Endodermal cell (in vitro differentiated cells): ENCODE data around the gene CBX2. TPM values are rescaled to one million over a fixed set of nuclear protein-coding genes. Genes with fewer than 3 reads are reported as not detected.

ENCODE experiments used
- DNase-seq: peaks from one replicate; pipeline ENCODE4 v3.0.0-alpha.2; 2017
- H3K27ac ChIP-seq: 2 replicates; pipeline ENCODE4 v1.5.1; 2013; ENCODE audit warnings: mild to moderate bottlenecking, low read depth, low read length, moderate library complexity
- H3K27me3 ChIP-seq: 2 replicates; pipeline ENCODE4 v1.6.1; 2013; ENCODE audit warnings: mild to moderate bottlenecking, low read length, moderate library complexity; ENCODE audit not compliant: insufficient read depth, control insufficient read depth, poor library complexity, severe bottlenecking
- H3K36me3 ChIP-seq: 2 replicates; pipeline ENCODE4 v1.7.0; 2013; ENCODE audit warnings: mild to moderate bottlenecking, low read length, moderate library complexity; ENCODE audit not compliant: control insufficient read depth, insufficient read depth
- H3K4me1 ChIP-seq: one replicate; pipeline ENCODE4 v1.7.0; 2013; ENCODE audit warnings: low read length; ENCODE audit not compliant: control insufficient read depth, insufficient read depth
- H3K4me3 ChIP-seq: 2 replicates; pipeline ENCODE4 v1.5.1; 2013; ENCODE audit warnings: mild to moderate bottlenecking, low read length, moderate library complexity
- H3K9ac ChIP-seq: 2 replicates; pipeline ENCODE4 v1.6.1; 2013; ENCODE audit warnings: mild to moderate bottlenecking, low read length, moderate library complexity; ENCODE audit not compliant: poor library complexity, severe bottlenecking; ENCODE audit errors: extremely low read depth
- H3K9me3 ChIP-seq: 2 replicates; pipeline ENCODE4 v1.6.1; 2013; ENCODE audit warnings: mild to moderate bottlenecking, low read length, moderate library complexity; ENCODE audit not compliant: control insufficient read depth
- H3K27ac Mint-ChIP-seq: 2 replicates; pipeline ENCODE4 v1.8.0; 2020; ENCODE audit warnings: mixed read lengths
- H3K27me3 Mint-ChIP-seq: 2 replicates; pipeline ENCODE4 v1.8.0; 2021; ENCODE audit warnings: mild to moderate bottlenecking, mixed read lengths; ENCODE audit not compliant: insufficient read depth
- H3K36me3 Mint-ChIP-seq: 2 replicates; pipeline ENCODE4 v1.8.0; 2020; ENCODE audit warnings: low read depth, mixed read lengths
- H3K4me1 Mint-ChIP-seq: 2 replicates; pipeline ENCODE4 v1.8.0; 2020; ENCODE audit warnings: mixed read lengths
- H3K4me3 Mint-ChIP-seq: 2 replicates; pipeline ENCODE4 v1.8.0; 2020; ENCODE audit warnings: mild to moderate bottlenecking, moderate library complexity, mixed read lengths
- H3K9me3 Mint-ChIP-seq: 2 replicates; pipeline ENCODE4 v1.8.0; 2020; ENCODE audit warnings: mild to moderate bottlenecking, mixed read lengths
- WGBS, 2 experiments: methylation state at CpG; one replicate each; pipeline versions ENCODE4 v1.1.5 to v1.1.7; 2013; ENCODE audit warnings: missing lambda C conversion rate in 2 of 2, mixed read lengths in 1 of 2; ENCODE audit not compliant: insufficient coverage in 1 of 2, insufficient read length in 1 of 2; 5-methylcytosine and 5-hydroxymethylcytosine counted together
- total RNA-seq, 2 donors: library from RNA; stranded (reverse); fragmentation: NEBNext Ultra II Directional in 1 of 2; extraction: Animal tissue kit (Norgen Biotek cat#: 25700) in 1 of 2; gene quantifications; 2 replicates in 1 of 2; 3 replicates in 1 of 2; pipeline ENCODE4 v1.2.1, GENCODE V29; 2021
- TF ChIP-seq, protein P1 (sequence below): fragments of 200-600 bp; sonication (generic); conservative IDR thresholded peaks from 2 replicates; pipeline ENCODE4 v1.5.0; 2021; ENCODE audit warnings: antibody characterized with exemption, mild to moderate bottlenecking

CBX2 gene
- total RNA-seq, 2 donors from 2014 or later = 75.0 to 78.6 TPM

GRCh38 chr17:79741401-79741750, 36.6 kb upstream of the CBX2 start:
- H3K4me1 Mint-ChIP-seq = peaks cover 15% of the 10 kb centered on the region
- Histone ChIP-seq H3K9me3 (no peaks in the 10 kb centered on the region), H3K4me1 (peaks cover 7% of the 10 kb centered on the region), H3K27ac (no peak overlapping the region), H3K27me3 (peaks cover 30% of the 10 kb centered on the region), H3K36me3 (no peaks in the 10 kb centered on the region), H3K4me3 (peak overlapping the region; percentile 53), H3K9ac (no peak overlapping the region)
- H3K36me3 Mint-ChIP-seq = no peaks in the 10 kb centered on the region
- no peaks in the 10 kb centered on the region for H3K9me3 Mint-ChIP-seq
- peaks cover 52% of the 10 kb centered on the region for H3K27me3 Mint-ChIP-seq
- no peak overlapping the region for H3K27ac Mint-ChIP-seq
- peak overlapping the region; percentile 43 for H3K4me3 Mint-ChIP-seq
- no peak for DNase-seq
- WGBS, 2 experiments = 33% methylated on average over 7 of the region's 10 CpGs; no CpG with 5 or more reads in 1 of the 2 experiments
- TF ChIP-seq, protein P1, sequence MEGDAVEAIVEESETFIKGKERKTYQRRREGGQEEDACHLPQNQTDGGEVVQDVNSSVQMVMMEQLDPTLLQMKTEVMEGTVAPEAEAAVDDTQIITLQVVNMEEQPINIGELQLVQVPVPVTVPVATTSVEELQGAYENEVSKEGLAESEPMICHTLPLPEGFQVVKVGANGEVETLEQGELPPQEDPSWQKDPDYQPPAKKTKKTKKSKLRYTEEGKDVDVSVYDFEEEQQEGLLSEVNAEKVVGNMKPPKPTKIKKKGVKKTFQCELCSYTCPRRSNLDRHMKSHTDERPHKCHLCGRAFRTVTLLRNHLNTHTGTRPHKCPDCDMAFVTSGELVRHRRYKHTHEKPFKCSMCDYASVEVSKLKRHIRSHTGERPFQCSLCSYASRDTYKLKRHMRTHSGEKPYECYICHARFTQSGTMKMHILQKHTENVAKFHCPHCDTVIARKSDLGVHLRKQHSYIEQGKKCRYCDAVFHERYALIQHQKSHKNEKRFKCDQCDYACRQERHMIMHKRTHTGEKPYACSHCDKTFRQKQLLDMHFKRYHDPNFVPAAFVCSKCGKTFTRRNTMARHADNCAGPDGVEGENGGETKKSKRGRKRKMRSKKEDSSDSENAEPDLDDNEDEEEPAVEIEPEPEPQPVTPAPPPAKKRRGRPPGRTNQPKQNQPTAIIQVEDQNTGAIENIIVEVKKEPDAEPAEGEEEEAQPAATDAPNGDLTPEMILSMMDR = no peak

DNA sequence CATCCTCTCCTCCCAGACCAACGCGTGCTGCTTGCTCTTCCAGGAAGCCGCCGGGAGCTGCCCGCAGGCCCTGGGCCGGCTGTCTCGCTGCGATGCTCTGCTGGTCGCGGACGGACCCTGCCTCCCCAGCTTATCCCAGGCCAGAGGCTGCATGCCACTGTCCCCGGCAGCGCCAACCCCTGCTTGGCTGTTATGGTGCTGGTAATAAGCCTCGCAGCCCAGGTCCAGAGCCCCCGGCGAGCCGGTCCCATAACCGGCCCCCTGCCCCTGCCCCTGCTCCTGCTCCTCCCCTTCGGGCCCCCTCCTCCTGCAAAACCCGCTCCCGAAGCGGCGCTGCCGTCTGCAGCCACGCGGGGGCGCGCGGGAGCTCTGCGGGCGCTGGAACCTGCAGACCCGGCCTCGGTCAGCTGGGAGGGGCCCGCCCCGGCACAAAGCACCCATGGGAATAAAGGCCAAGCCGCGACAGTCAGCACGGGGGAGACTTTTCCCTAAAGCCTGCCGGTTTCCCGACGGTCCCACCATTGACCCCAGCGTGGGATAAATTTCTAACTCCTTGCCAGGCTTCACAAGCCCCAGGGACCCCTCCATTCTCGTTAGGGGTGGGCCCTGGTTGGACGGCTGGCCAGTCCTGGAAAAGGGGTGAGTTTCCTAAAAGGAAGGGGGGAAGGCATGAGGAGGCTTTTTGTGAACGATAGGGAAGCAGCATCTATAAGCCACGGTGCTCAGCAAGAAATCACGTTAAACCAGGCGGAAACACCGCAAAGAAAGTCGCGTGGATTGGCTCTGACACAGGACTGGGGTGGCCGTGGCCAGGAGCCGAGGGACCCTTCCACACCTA, 36.0 kb upstream of the CBX2 start:
- 20 to 21% methylated on average over 28 to 53 of the region's 53 CpGs for WGBS, 2 experiments
- H3K4me3 Mint-ChIP-seq = peak overlapping the region; percentile 43
- no peak overlapping the region for H3K27ac Mint-ChIP-seq
- peaks cover 7% of the 10 kb centered on the region for H3K4me1 ChIP-seq
- no peaks in the 10 kb centered on the region for H3K9me3 ChIP-seq
- peaks cover 36% of the 10 kb centered on the region for H3K27me3 ChIP-seq
- H3K36me3 ChIP-seq = no peaks in the 10 kb centered on the region
- H3K4me3 ChIP-seq = peak overlapping the region; percentile 53
- peaks cover 16% of the 10 kb centered on the region for H3K4me1 Mint-ChIP-seq
- no peaks in the 10 kb centered on the region for H3K9me3 Mint-ChIP-seq
- H3K36me3 Mint-ChIP-seq = no peaks in the 10 kb centered on the region
- DNase-seq = peak; percentile 99
- peaks cover 58% of the 10 kb centered on the region for H3K27me3 Mint-ChIP-seq
- H3K27ac ChIP-seq = no peak overlapping the region
- TF ChIP-seq, protein P1 = peak; percentile 99
- no peak overlapping the region for H3K9ac ChIP-seq

- H3K4me3 Mint-ChIP-seq = no peak overlapping the region
- no peaks in the 10 kb centered on the region for H3K9me3 Mint-ChIP-seq
- TF ChIP-seq, protein P1 = no peak
- peaks cover 63% of the 10 kb centered on the region for H3K27me3 Mint-ChIP-seq
- no peaks in the 10 kb centered on the region for H3K9me3 ChIP-seq
- no peak overlapping the region for H3K27ac Mint-ChIP-seq
- H3K4me3 ChIP-seq = no peak overlapping the region
- H3K4me1 Mint-ChIP-seq = peaks cover 16% of the 10 kb centered on the region
- no peaks in the 10 kb centered on the region for H3K36me3 Mint-ChIP-seq
- no peak overlapping the region for H3K9ac ChIP-seq
- no peak for DNase-seq
- no peaks in the 10 kb centered on the region for H3K36me3 ChIP-seq
- 97 to 100% methylated on average over 1 of the region's 1 CpG for WGBS, 2 experiments
- peaks cover 42% of the 10 kb centered on the region for H3K27me3 ChIP-seq
- H3K27ac ChIP-seq = no peak overlapping the region
- peaks cover 7% of the 10 kb centered on the region for H3K4me1 ChIP-seq
Observed at GRCh38 chr17:79742589-79742918, 35.4 kb upstream of the CBX2 start.
